ENCODE data around the gene HOXA10. TPM values are rescaled to one million over a fixed set of nuclear protein-coding genes. Genes with fewer than 3 reads are reported as not detected.
A peak's percentile ranks its signal among the peaks of the same experiment; 100 is the strongest.

Gene HOXA10
- total RNA-seq, 1 experiment from 2014 or later: 9.5 TPM

- DNase-seq: no peak
- no peak for TF ChIP-seq CTCF (IDR thresholded peaks at IDR 0.05; ENCODE audit: insufficient read depth in 1 of 2, low read depth in 1 of 2, low read length in 1 of 2, severe bottlenecking in 1 of 2, unreplicated experiment in 1 of 2)
- CTCF ChIA-PET: interaction anchor here (1.0 to 1.4 kb wide), 2 partner anchors 11 to 28 kb away, joined by 3 to 5 read pairs; no protein-coding TSS in a partner anchor
- POLR2A ChIA-PET: no interaction called here
- H3K4me3 Mint-ChIP-seq (ENCODE audit: unreplicated experiment): no peak overlapping the region
- no peaks in the 10 kb centered on the region; the same call in 1 of the 2 replicates for H3K27me3 ChIP-seq (replicated peaks; ENCODE audit: control insufficient read depth, insufficient read depth, low read length)
- peaks cover 22% of the 10 kb centered on the region for H3K4me1 ChIP-seq
- H3K4me3 ChIP-seq (ENCODE audit: low read depth, low read length): no peak overlapping the region
- H3K9me3 ChIP-seq: no peaks in the 10 kb centered on the region
- H3K9me3 Mint-ChIP-seq (ENCODE audit: unreplicated experiment): no peaks in the 10 kb centered on the region
- intact Hi-C loops (cut with micrococcal nuclease; ENCODE audit: unreplicated experiment): no loop called here
- no peak overlapping the region for H3K27ac Mint-ChIP-seq (ENCODE audit: unreplicated experiment)
- peaks cover 28% of the 10 kb centered on the region for H3K4me1 Mint-ChIP-seq (ENCODE audit: low read depth, unreplicated experiment)
- no peaks in the 10 kb centered on the region for H3K36me3 ChIP-seq (ENCODE audit: control insufficient read depth, insufficient read depth, low read length)
- H3K27me3 Mint-ChIP-seq (ENCODE audit: insufficient read depth, unreplicated experiment): peaks cover 5% of the 10 kb centered on the region
- no TSS peak for BruUV-seq (replicated peaks)
- no peaks in the 10 kb centered on the region for H3K36me3 Mint-ChIP-seq (ENCODE audit: insufficient read depth, unreplicated experiment)
Observed at GRCh38 chr7:27207348-27207985, 33.3 kb upstream of the HOXA10 start.

- Mint-ChIP-seq H3K4me3 (ENCODE audit: unreplicated experiment) (peak overlapping the region; percentile 48), H3K4me1 (ENCODE audit: low read depth, unreplicated experiment) (peaks cover 11% of the 10 kb centered on the region), H3K27me3 (ENCODE audit: insufficient read depth, unreplicated experiment) (peaks cover 5% of the 10 kb centered on the region), H3K36me3 (ENCODE audit: insufficient read depth, unreplicated experiment) (no peaks in the 10 kb centered on the region), H3K27ac (ENCODE audit: unreplicated experiment) (no peak overlapping the region), H3K9me3 (ENCODE audit: unreplicated experiment) (no peaks in the 10 kb centered on the region)
- DNase-seq: no peak
- no peak for TF ChIP-seq CTCF (IDR thresholded peaks at IDR 0.05; ENCODE audit: insufficient read depth in 1 of 2, low read depth in 1 of 2, low read length in 1 of 2, severe bottlenecking in 1 of 2, unreplicated experiment in 1 of 2)
- BruUV-seq (replicated peaks): no TSS peak
- peak overlapping the region; percentile 17 for H3K4me3 ChIP-seq (ENCODE audit: low read depth, low read length)
- ChIA-PET POLR2A (no interaction called here), CTCF (no interaction called here)
- H3K4me1 ChIP-seq: peaks cover 12% of the 10 kb centered on the region
- H3K36me3 ChIP-seq (ENCODE audit: control insufficient read depth, insufficient read depth, low read length): no peaks in the 10 kb centered on the region
- intact Hi-C loops (cut with micrococcal nuclease; ENCODE audit: unreplicated experiment): no loop called here
- H3K9me3 ChIP-seq: no peaks in the 10 kb centered on the region
- no peaks in the 10 kb centered on the region; the same call in 1 of the 2 replicates for H3K27me3 ChIP-seq (replicated peaks; ENCODE audit: control insufficient read depth, insufficient read depth, low read length)
Observed at GRCh38 chr7:27205325-27206280, 31.5 kb upstream of the HOXA10 start.

- Histone ChIP-seq H3K27me3 (replicated peaks; ENCODE audit: control insufficient read depth, insufficient read depth, low read length) (no peaks in the 10 kb centered on the region; the same call in 1 of the 2 replicates), H3K36me3 (ENCODE audit: control insufficient read depth, insufficient read depth, low read length) (no peaks in the 10 kb centered on the region), H3K9me3 (no peaks in the 10 kb centered on the region), H3K4me1 (peaks cover 4% of the 10 kb centered on the region), H3K4me3 (ENCODE audit: low read depth, low read length) (peak overlapping the region; percentile 17)
- H3K9me3 Mint-ChIP-seq (ENCODE audit: unreplicated experiment): no peaks in the 10 kb centered on the region
- H3K4me1 Mint-ChIP-seq (ENCODE audit: low read depth, unreplicated experiment): peaks cover 6% of the 10 kb centered on the region
- intact Hi-C loops (cut with micrococcal nuclease; ENCODE audit: unreplicated experiment): no loop called here
- H3K27ac Mint-ChIP-seq (ENCODE audit: unreplicated experiment): no peak overlapping the region
- CTCF ChIA-PET: no interaction called here
- TF ChIP-seq CTCF (IDR thresholded peaks at IDR 0.05; ENCODE audit: insufficient read depth in 1 of 2, low read depth in 1 of 2, low read length in 1 of 2, severe bottlenecking in 1 of 2, unreplicated experiment in 1 of 2): no peak
- H3K27me3 Mint-ChIP-seq (ENCODE audit: insufficient read depth, unreplicated experiment): peaks cover 5% of the 10 kb centered on the region
- BruUV-seq (replicated peaks): no TSS peak
- DNase-seq: no peak
- H3K4me3 Mint-ChIP-seq (ENCODE audit: unreplicated experiment): peak overlapping the region; percentile 48
- H3K36me3 Mint-ChIP-seq (ENCODE audit: insufficient read depth, unreplicated experiment): no peaks in the 10 kb centered on the region
- POLR2A ChIA-PET: interaction anchor here (0.6 kb wide), 1 partner anchor 76 kb away, joined by 3 read pairs; no protein-coding TSS in a partner anchor
Observed at GRCh38 chr7:27204851-27205322, 30.8 kb upstream of the HOXA10 start.

All from Caco-2 (cell line).